A549 (cell line): ENCODE results near the gene SEMA6B. TPM values are rescaled to one million over a fixed set of nuclear protein-coding genes. Genes with fewer than 3 reads are reported as not detected.

ENCODE experiments used
- ATAC-seq, 2 experiments: fragments of 200-7000 bp in 1 of 2; fragments of >200 bp in 1 of 2; cut with Nextera tagmentation in 1 of 2; cut with Tn5 transposase in 1 of 2; 3 replicates each; pipeline versions ENCODE4 v1.8.0 to v1.9.1; 2018 to 2020; ENCODE audit warnings: mild to moderate bottlenecking in 1 of 2, moderate library complexity in 1 of 2
- CTCF ChIA-PET: fragments of 300-600 bp; sonication (Branson Sonifier 250); formaldehyde crosslinking; extraction: SDS; loops from one replicate; lab custom pipeline; 2021; ENCODE audit warnings: antibody characterized with exemption, inconsistent platforms; lab: Yijun Ruan, JAX
- POLR2A ChIA-PET: fragments of 350-600 bp; formaldehyde crosslinking; extraction: SDS; loops from one replicate; lab custom pipeline; 2021; ENCODE audit warnings: antibody characterized with exemption, inconsistent platforms; lab: Yijun Ruan, JAX
- DNase-seq, 2 experiments: peaks; one replicate each; pipeline versions ENCODE4 v3.0.0 to v3.0.0-alpha.2; 2011 to 2016; ENCODE audit warnings: low read depth in 1 of 2, low spot score in 1 of 2
- FAIRE-seq: peaks from 2 replicates; lab custom pipeline; 2011; peaks lifted over from hg19 to GRCh38; lab: Jason Lieb, UNC
- H3K27ac ChIP-seq, 2 experiments: fragments of >200 bp; sonication (Bioruptor Twin); formaldehyde crosslinking; 3 replicates each; pipeline ENCODE4 v1.5.1; 2016 to 2017
- H3K4me1 ChIP-seq: fragments of >200 bp; sonication (Bioruptor Twin); formaldehyde crosslinking; 3 replicates; pipeline ENCODE4 v1.6.1; 2016
- H3K4me2 ChIP-seq: fragments of >200 bp; sonication (Bioruptor Twin); formaldehyde crosslinking; 3 replicates; pipeline ENCODE4 v1.6.1; 2016
- H3K4me3 ChIP-seq: fragments of >200 bp; sonication (Bioruptor Twin); formaldehyde crosslinking; 3 replicates; pipeline ENCODE4 v1.5.1; 2016
- H3K9me3 ChIP-seq: fragments of >200 bp; sonication (Bioruptor Twin); formaldehyde crosslinking; 3 replicates; pipeline ENCODE4 v1.6.1; 2016
- BHLHE40 ChIP-seq: IDR thresholded peaks from 2 replicates; pipeline ENCODE4 v1.6.1; 2012; ENCODE audit warnings: low read depth, low read length, inconsistent platforms
- CBX2 ChIP-seq: fragments of 200-600 bp; sonication (generic); IDR thresholded peaks from 2 replicates; pipeline ENCODE4 v1.6.1; 2016; ENCODE audit warnings: low read depth, mild to moderate bottlenecking, borderline replicate concordance
- CBX8 ChIP-seq: fragments of 200-600 bp; sonication (generic); IDR thresholded peaks from 2 replicates; pipeline ENCODE4 v1.6.1; 2016
- CHD2 ChIP-seq: fragments of 150-350 bp; IDR thresholded peaks from 2 replicates; pipeline ENCODE4 v1.6.1; 2014; ENCODE audit warnings: low read length; ENCODE audit not compliant: partially characterized antibody
- CHD4 ChIP-seq: fragments of 200-600 bp; sonication (generic); IDR thresholded peaks from 2 replicates; pipeline ENCODE4 v1.6.1; 2016; ENCODE audit warnings: antibody characterized with exemption, mild to moderate bottlenecking, borderline replicate concordance
- EHMT2 ChIP-seq: fragments of 200-600 bp; sonication (generic); IDR thresholded peaks from 2 replicates; pipeline ENCODE4 v1.6.1; 2016; ENCODE audit warnings: antibody characterized with exemption, low read depth, mild to moderate bottlenecking, moderate library complexity
- ESRRA ChIP-seq: fragments of 150-350 bp; IDR thresholded peaks from 2 replicates; pipeline ENCODE4 v1.6.1; 2014; ENCODE audit warnings: mild to moderate bottlenecking, low read length, borderline replicate concordance
- GATA3 ChIP-seq: IDR thresholded peaks from 2 replicates; pipeline ENCODE4 v1.6.1; 2012; ENCODE audit warnings: borderline replicate concordance
- HOXA7 ChIP-seq: fragments of 250-450 bp; sonication (Bioruptor Pico); IDR thresholded peaks from 2 replicates; pipeline ENCODE4 v1.5.0; 2020; ENCODE audit warnings: mild to moderate bottlenecking, moderate library complexity
- JUN ChIP-seq, 2 experiments: fragments of >200 bp; sonication (Bioruptor Twin); formaldehyde crosslinking; IDR thresholded peaks; 2 replicates in 1 of 2; 3 replicates in 1 of 2; pipeline ENCODE4 v1.6.1; 2016 to 2017
- KDM5A ChIP-seq: fragments of 200-600 bp; sonication (generic); IDR thresholded peaks from 2 replicates; pipeline ENCODE4 v1.6.1; 2016; ENCODE audit warnings: antibody characterized with exemption, mild to moderate bottlenecking
- NR3C1 ChIP-seq: fragments of >200 bp; sonication (Bioruptor Twin); formaldehyde crosslinking; IDR thresholded peaks from 3 replicates; pipeline ENCODE4 v1.6.1; 2017
- PHF8 ChIP-seq: fragments of 200-600 bp; sonication (generic); IDR thresholded peaks from 2 replicates; pipeline ENCODE4 v1.6.1; 2016; ENCODE audit warnings: low read depth, mild to moderate bottlenecking, antibody characterized with exemption, moderate library complexity, borderline replicate concordance
- POLR2A ChIP-seq: IDR thresholded peaks from 2 replicates; pipeline ENCODE4 v1.6.1; 2012; ENCODE audit warnings: mild to moderate bottlenecking, low read length
- RCOR1 ChIP-seq: fragments of 150-350 bp; IDR thresholded peaks from 2 replicates; pipeline ENCODE4 v1.6.1; 2014; ENCODE audit warnings: antibody characterized with exemption, low read length, low read depth
- RFX5 ChIP-seq: fragments of 450-650 bp; IDR thresholded peaks from 2 replicates; pipeline ENCODE4 v1.7.1; 2014; ENCODE audit warnings: antibody characterized with exemption, mild to moderate bottlenecking, moderate library complexity
- SREBF2 ChIP-seq: fragments of 450-650 bp; IDR thresholded peaks from 2 replicates; pipeline ENCODE4 v1.6.1; 2014; ENCODE audit warnings: mild to moderate bottlenecking, moderate library complexity
- ZFP36 ChIP-seq: fragments of 450-650 bp; IDR thresholded peaks from 2 replicates; pipeline ENCODE4 v1.6.1; 2014; ENCODE audit warnings: borderline replicate concordance; ENCODE audit not compliant: partially characterized antibody
- ZNF302 ChIP-seq: fragments of 250-450 bp; sonication (Bioruptor Pico); IDR thresholded peaks from 2 replicates; pipeline ENCODE4 v1.9.0; 2021; ENCODE audit warnings: inconsistent platforms, mild to moderate bottlenecking, moderate library complexity
- ZSCAN20 ChIP-seq: fragments of 250-450 bp; sonication (Bioruptor Pico); IDR thresholded peaks from 2 replicates; pipeline ENCODE4 v1.8.0; 2022; ENCODE audit warnings: mild to moderate bottlenecking, moderate library complexity
- WGBS: methylation state at CpG from one replicate; pipeline ENCODE4 v1.1.6; 2017; ENCODE audit errors: missing lambda C conversion rate; 5-methylcytosine and 5-hydroxymethylcytosine counted together
- polyA plus RNA-seq, 4 experiments: library from polyadenylated mRNA; depleted of rRNA in 3 of 4; stranded (reverse); fragments of >200 nt; fragmentation: RNase III in 1 of 4; extraction: RNeasy Plus Mini Kit Qiagen cat#74134 plus additional on column Dnase treatment in 1 of 4; gene quantifications; 2 replicates in 3 of 4; 3 replicates in 1 of 4; pipeline ENCODE4 v1.2.3, GENCODE V29; 2011 to 2017
- TF ChIP-seq, protein P1 (sequence below): IDR thresholded peaks from 2 replicates; pipeline ENCODE4 v1.6.1; 2012; ENCODE audit warnings: low read depth, borderline replicate concordance
- TF ChIP-seq, protein P2 (sequence below): fragments of 250-450 bp; sonication (Bioruptor Pico); IDR thresholded peaks from 2 replicates; pipeline ENCODE4 v1.5.0; 2020; ENCODE audit warnings: low read depth, mild to moderate bottlenecking, moderate library complexity

SEMA6B gene
- polyA plus RNA-seq, 2 of the 4 experiments (the other 2 are of a cell fraction), result 5.7 to 9.0 TPM

DNA sequence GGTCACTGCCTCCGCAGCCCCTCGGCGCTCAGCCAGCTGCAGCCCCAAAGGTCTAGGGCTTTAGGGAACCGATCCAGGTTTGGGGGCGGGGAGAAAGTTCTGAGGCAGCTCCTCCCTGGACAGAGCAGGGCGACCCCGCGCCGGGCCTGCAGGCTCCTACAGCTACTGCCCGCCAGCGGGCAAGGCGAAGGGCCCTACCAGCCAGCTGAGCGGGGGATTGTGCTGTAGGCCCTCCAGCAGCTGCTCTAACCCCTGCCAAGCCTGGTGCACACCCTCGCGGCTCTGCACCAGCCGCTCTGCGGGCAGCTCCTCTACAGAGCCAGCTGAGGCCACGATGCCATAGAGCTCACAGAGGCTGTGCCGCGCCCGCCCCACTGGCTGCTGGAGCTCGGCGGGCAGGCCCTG is 55.2 kb downstream of the SEMA6B start (continued):
- TF ChIP-seq GATA3, result no peak

DNA sequence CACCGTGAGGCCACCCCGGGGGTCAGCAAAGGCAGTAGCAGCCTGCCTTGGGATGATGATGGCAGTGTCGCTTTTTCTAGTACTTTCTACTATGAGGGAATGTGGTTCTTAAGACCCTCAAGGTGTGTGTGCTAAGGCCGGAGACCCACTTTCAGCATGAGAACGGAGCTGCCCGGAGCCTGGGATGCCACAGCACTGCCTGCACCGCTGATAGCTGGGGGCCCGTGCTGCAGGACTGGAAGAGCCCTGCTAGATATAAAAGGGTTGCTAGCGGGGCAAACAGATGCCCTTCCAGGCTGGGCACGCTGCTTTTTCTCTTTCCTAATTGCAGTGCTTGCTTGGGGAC is 55.7 kb downstream of the SEMA6B start:
- Histone ChIP-seq H3K4me2 (no peak overlapping the region), H3K4me3 (no peak overlapping the region), H3K27ac (no peak overlapping the region), H3K4me1 (no peaks in the 10 kb centered on the region), H3K9me3 (no peaks in the 10 kb centered on the region)
- ChIA-PET POLR2A (no interaction called here), CTCF (interaction anchor here (1.3 to 3.1 kb wide), 2 partner anchors 19 to 21 kb away, joined by 4 to 14 read pairs; no protein-coding TSS in a partner anchor)
- no peak for DNase-seq
- no peak for ATAC-seq
- FAIRE-seq, result no peak
- 95% methylated on average over 7 of the region's 10 CpGs for WGBS
- no peak for TF ChIP-seq ZFP36
- no peak for TF ChIP-seq HOXA7 (CRISPR knock-in tag)
- TF ChIP-seq BHLHE40, result no peak
- no peak for TF ChIP-seq ZNF302 (CRISPR knock-in tag)
- no peak for TF ChIP-seq JUN (IDR thresholded peaks at IDR 0.05)
- no peak for TF ChIP-seq CHD4
- TF ChIP-seq CHD2, result no peak
- TF ChIP-seq SREBF2, result no peak
- no peak for TF ChIP-seq RCOR1
- TF ChIP-seq POLR2A, result no peak
- no peak for TF ChIP-seq GATA3
- TF ChIP-seq, protein P1, sequence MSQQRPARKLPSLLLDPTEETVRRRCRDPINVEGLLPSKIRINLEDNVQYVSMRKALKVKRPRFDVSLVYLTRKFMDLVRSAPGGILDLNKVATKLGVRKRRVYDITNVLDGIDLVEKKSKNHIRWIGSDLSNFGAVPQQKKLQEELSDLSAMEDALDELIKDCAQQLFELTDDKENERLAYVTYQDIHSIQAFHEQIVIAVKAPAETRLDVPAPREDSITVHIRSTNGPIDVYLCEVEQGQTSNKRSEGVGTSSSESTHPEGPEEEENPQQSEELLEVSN, result no peak
- TF ChIP-seq, protein P2, sequence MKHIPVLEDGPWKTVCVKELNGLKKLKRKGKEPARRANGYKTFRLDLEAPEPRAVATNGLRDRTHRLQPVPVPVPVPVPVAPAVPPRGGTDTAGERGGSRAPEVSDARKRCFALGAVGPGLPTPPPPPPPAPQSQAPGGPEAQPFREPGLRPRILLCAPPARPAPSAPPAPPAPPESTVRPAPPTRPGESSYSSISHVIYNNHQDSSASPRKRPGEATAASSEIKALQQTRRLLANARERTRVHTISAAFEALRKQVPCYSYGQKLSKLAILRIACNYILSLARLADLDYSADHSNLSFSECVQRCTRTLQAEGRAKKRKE (CRISPR knock-in tag), result no peak
- TF ChIP-seq EHMT2, result no peak
- no peak for TF ChIP-seq ZSCAN20 (CRISPR knock-in tag)
- TF ChIP-seq, all 56 proteins: peak for 0

DNA sequence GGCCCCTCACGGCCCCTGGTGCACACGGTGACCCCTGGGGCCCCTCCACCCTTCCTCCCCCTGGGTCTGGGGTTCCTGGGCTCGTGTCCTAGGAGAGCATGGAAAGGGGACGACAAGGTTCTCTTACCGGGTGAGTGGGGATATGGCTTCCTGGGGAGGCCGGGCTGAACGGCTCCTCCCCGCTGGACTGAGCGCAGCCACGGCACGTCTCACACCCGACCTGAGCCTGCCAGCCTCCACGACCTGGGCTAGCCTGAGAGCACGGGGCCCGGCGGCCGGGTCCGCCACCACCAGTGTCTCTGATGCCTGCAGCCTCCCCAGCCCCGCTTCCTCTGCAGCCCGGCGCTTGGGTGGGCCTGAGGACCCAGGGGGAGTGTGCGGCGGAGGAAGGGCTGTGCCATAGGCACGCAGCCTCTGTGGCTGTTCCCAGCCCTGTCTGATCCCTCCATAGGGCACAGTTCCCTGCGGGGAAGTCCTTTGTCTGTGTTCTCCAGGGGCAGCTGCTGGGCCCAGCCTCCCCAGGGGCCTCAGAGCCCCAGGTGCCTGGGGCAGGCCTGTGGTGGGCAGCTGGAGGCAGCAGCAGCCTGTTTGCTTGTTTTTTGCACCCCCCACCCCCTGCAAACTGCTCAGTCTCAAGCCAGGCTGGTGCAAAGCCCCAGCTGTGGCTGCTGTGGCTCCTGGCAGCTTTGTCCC is 56.2 kb downstream of the SEMA6B start:
- H3K4me1 ChIP-seq, result no peaks in the 10 kb centered on the region
- no peak for TF ChIP-seq CBX8
- TF ChIP-seq CBX2, result no peak
- TF ChIP-seq KDM5A, result no peak
- no peak for TF ChIP-seq PHF8
- no peak for TF ChIP-seq ZNF302 (CRISPR knock-in tag)
- no peak for TF ChIP-seq CHD2
- no peak for TF ChIP-seq NR3C1
- TF ChIP-seq RFX5, result no peak
- TF ChIP-seq CHD4, result no peak
- TF ChIP-seq ESRRA, result no peak
- FAIRE-seq (no peak), ATAC-seq (no peak), DNase-seq (no peak)
- ChIA-PET CTCF (interaction anchor here (3.1 kb wide), 1 partner anchor 22 kb away, joined by 14 read pairs; no protein-coding TSS in a partner anchor), POLR2A (no interaction called here)
- 100% methylated on average over 1 of the region's 25 CpGs for WGBS
- H3K9me3 ChIP-seq, result no peaks in the 10 kb centered on the region
- H3K4me3 ChIP-seq, result no peak overlapping the region
- no peak overlapping the region for H3K27ac ChIP-seq
- no peak overlapping the region for H3K4me2 ChIP-seq
